Type B pancreatic cell (in vitro differentiated cells): ENCODE measurements around the gene HELZ. TPM values are rescaled to one million over a fixed set of nuclear protein-coding genes. Genes with fewer than 3 reads are reported as not detected.

ENCODE experiments used
- DNase-seq: peaks from one replicate; pipeline ENCODE4 v3.0.0; 2021; ENCODE audit warnings: mixed read lengths; ENCODE audit not compliant: unreplicated experiment; ENCODE audit errors: extremely low spot score
- H3K27ac Mint-ChIP-seq: 2 replicates; pipeline ENCODE4 v1.8.0; 2021; ENCODE audit warnings: mild to moderate bottlenecking, mixed read lengths
- H3K27me3 Mint-ChIP-seq: 2 replicates; pipeline ENCODE4 v1.8.0; 2021; ENCODE audit warnings: mixed read lengths
- H3K36me3 Mint-ChIP-seq: 2 replicates; pipeline ENCODE4 v1.8.0; 2021; ENCODE audit warnings: mixed read lengths
- H3K4me1 Mint-ChIP-seq: one replicate; pipeline ENCODE4 v1.8.0; 2021; ENCODE audit warnings: mixed read lengths; ENCODE audit not compliant: unreplicated experiment
- H3K4me3 Mint-ChIP-seq: 2 replicates; pipeline ENCODE4 v1.8.0; 2021; ENCODE audit warnings: mild to moderate bottlenecking, mixed read lengths
- H3K9me3 Mint-ChIP-seq: 2 replicates; pipeline ENCODE4 v1.8.0; 2021; ENCODE audit warnings: mixed read lengths
- CTCF ChIP-seq: fragments of 200-600 bp; sonication (generic); conservative IDR thresholded peaks from 2 replicates; pipeline ENCODE4 v1.5.0; 2021; ENCODE audit warnings: antibody characterized with exemption, mild to moderate bottlenecking
- total RNA-seq: library from RNA; stranded (reverse); gene quantifications from 2 replicates; pipeline ENCODE4 v1.2.1, GENCODE V29; 2021; ENCODE audit warnings: low replicate concordance

HELZ gene
- total RNA-seq, 1 donor from 2014 or later: 55.1 TPM

- no peak for TF ChIP-seq CTCF
- DNase-seq: no peak
- Mint-ChIP-seq H3K4me1 (peaks cover 4% of the 10 kb centered on the region), H3K27me3 (no peaks in the 10 kb centered on the region), H3K9me3 (no peaks in the 10 kb centered on the region), H3K27ac (no peak overlapping the region), H3K4me3 (no peak overlapping the region), H3K36me3 (peaks cover 51% of the 10 kb centered on the region)
Measured at GRCh38 chr17:67137860-67138259, 107.1 kb downstream of the HELZ start.

- no peaks in the 10 kb centered on the region for H3K27me3 Mint-ChIP-seq
- no peak overlapping the region for H3K27ac Mint-ChIP-seq
- H3K9me3 Mint-ChIP-seq: no peaks in the 10 kb centered on the region
- H3K4me3 Mint-ChIP-seq: no peak overlapping the region
- no peak for TF ChIP-seq CTCF
- peaks cover 4% of the 10 kb centered on the region for H3K4me1 Mint-ChIP-seq
- H3K36me3 Mint-ChIP-seq: peaks cover 46% of the 10 kb centered on the region
- no peak for DNase-seq
Measured at GRCh38 chr17:67137026-67137370, 108.0 kb downstream of the HELZ start.

DNA sequence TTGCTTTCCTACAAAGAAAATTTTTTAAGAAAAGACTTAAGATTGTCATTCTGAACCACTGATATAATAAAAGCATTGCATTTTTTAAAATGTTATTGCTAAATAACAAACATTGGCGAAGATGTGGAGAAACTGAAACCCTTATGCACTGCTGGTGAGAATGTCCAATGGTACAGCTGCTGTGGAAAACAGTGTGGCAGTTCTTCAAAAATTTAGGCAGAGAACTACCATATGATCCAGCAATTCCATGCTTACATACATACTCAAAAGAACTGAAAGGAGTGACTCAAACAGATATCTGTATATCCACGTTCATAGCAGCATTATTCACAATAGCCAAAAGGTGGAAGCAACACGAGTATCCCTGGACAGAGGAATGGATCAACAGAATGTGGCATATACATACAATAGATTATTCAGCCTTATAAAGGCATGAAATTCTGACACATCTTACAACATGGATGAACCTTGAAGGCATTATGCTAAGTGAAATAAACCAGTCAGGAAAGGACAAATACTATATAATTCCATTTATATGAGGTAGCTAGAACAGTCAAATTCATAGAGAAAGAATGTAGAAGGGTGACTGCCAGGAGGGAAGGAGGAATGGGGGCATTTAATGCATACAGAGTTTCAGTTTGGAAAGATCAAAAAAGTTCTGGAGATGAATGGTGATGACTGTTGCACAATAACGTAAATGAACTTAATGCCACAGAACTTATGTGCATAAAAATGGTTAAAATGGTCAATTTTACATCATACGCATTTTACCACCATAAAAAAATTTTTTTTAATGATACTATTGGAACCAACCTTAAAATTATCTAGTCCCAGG lies 108.6 kb downstream of the HELZ start:
- DNase-seq: no peak
- no peak for TF ChIP-seq CTCF
- Mint-ChIP-seq H3K36me3 (peaks cover 44% of the 10 kb centered on the region), H3K27ac (no peak overlapping the region), H3K9me3 (no peaks in the 10 kb centered on the region), H3K27me3 (no peaks in the 10 kb centered on the region), H3K4me1 (peaks cover 4% of the 10 kb centered on the region), H3K4me3 (no peak overlapping the region)

GRCh38 chr17:67133161-67133560 lies 111.8 kb downstream of the HELZ start:
- no peak for TF ChIP-seq CTCF
- no peaks in the 10 kb centered on the region for H3K9me3 Mint-ChIP-seq
- peaks cover 22% of the 10 kb centered on the region for H3K36me3 Mint-ChIP-seq
- H3K27me3 Mint-ChIP-seq: no peaks in the 10 kb centered on the region
- H3K4me3 Mint-ChIP-seq: no peak overlapping the region
- H3K27ac Mint-ChIP-seq: no peak overlapping the region
- peaks cover 4% of the 10 kb centered on the region for H3K4me1 Mint-ChIP-seq
- no peak for DNase-seq

DNA sequence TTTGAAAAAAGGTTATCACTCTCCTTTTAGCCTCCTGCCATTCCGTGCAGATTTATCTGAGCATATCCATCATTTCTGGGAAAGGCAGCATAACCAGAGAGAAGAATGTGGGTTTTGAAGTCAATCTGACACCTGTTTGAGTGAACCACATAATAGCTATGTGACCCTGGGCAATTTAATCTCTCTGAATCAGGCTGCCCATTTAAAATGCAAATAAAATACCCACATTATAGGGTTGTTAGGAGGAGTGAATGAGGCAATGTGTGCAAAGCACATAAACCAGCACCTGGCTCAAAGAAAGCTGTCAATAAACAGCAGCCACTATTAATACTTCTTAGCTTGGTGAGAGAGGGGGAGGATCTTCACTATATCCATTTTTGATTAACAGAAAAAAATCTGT lies 112.6 kb downstream of the HELZ start:
- TF ChIP-seq CTCF: no peak
- H3K27me3 Mint-ChIP-seq: no peaks in the 10 kb centered on the region
- peaks cover 4% of the 10 kb centered on the region for H3K4me1 Mint-ChIP-seq
- no peaks in the 10 kb centered on the region for H3K9me3 Mint-ChIP-seq
- no peak overlapping the region for H3K4me3 Mint-ChIP-seq
- peaks cover 17% of the 10 kb centered on the region for H3K36me3 Mint-ChIP-seq
- no peak overlapping the region for H3K27ac Mint-ChIP-seq
- no peak for DNase-seq
